ENCODE measurements around the gene ADAM15. TPM values are rescaled to one million over a fixed set of nuclear protein-coding genes. Genes with fewer than 3 reads are reported as not detected.
A peak's percentile ranks its signal among the peaks of the same experiment; 100 is the strongest.

ADAM15 gene
- total RNA-seq, 1 experiment from 2014 or later, result 41.7 TPM

- H3K4me3 ChIP-seq (ENCODE audit: low read depth in 2 of 2, low read length in 2 of 2), result peak overlapping the region; percentile 32 to 38
- H3K4me1 ChIP-seq (ENCODE audit: control insufficient read depth, insufficient read depth, low read length), result peaks cover 31% of the 10 kb centered on the region
- CTCF ChIA-PET, result interaction anchor here (0.5 to 1.5 kb wide), 12 partner anchors 15 to 204 kb away, joined by 3 to 16 read pairs (median 4); partner anchors contain the start of genes LENEP, SHC1 and ZBTB7B
- no peaks in the 10 kb centered on the region for H3K27me3 ChIP-seq (ENCODE audit: control insufficient read depth, insufficient read depth, low read length)
- H3K9me3 ChIP-seq (ENCODE audit: control insufficient read depth, insufficient read depth, low read depth, low read length), result no peaks in the 10 kb centered on the region
- DNase-seq (ENCODE audit: low read depth, low spot score) (no peak), ATAC-seq (peak; percentile 92)
- in situ Hi-C loops (cut with HindIII; ENCODE audit: low pct_unique_long_range_greater_than_20kb, low sequenced_read_pairs), result no loop called here
- no TSS peak for BruUV-seq (replicated peaks)
- POLR2A ChIA-PET, result interaction anchor here (0.6 kb wide), 1 partner anchor 15 kb away, joined by 11 read pairs; no protein-coding TSS in a partner anchor
- 0 out of 2 replicates have a peak, but pooled peaks cover 7% of the 10 kb centered on the region for H3K36me3 ChIP-seq (ENCODE audit: control insufficient read depth, insufficient read depth, low read length)
- H3K27ac ChIP-seq (ENCODE audit: low read length), result peak overlapping the region; percentile 78
- TF ChIP-seq SIN3A (IDR thresholded peaks at IDR 0.05; ENCODE audit: borderline replicate concordance, insufficient read depth, low read depth, low read length) (peak; percentile 59; the same call in 1 of the 2 replicates), REST (IDR thresholded peaks at IDR 0.05; ENCODE audit: insufficient read depth in 1 of 2, low read depth in 2 of 2, low read length in 1 of 2) (0 out of 4 replicates have a peak, but pooled peaks of 1 of the 2 experiments have one; percentile 40), CTCF (IDR thresholded peaks at IDR 0.05) (peak; percentile 100), TCF7L2 (IDR thresholded peaks at IDR 0.05; ENCODE audit: low read depth, low read length) (no peak), POLR2AphosphoS5 (IDR thresholded peaks at IDR 0.05; ENCODE audit: low read depth, low read length) (peak; percentile 80)
- intact Hi-C loops (cut with micrococcal nuclease; ENCODE audit: unreplicated experiment), result no loop called here
These were observed 33.8 kb upstream of the ADAM15 start for GRCh38 chr1:155017041-155017945.

DNA sequence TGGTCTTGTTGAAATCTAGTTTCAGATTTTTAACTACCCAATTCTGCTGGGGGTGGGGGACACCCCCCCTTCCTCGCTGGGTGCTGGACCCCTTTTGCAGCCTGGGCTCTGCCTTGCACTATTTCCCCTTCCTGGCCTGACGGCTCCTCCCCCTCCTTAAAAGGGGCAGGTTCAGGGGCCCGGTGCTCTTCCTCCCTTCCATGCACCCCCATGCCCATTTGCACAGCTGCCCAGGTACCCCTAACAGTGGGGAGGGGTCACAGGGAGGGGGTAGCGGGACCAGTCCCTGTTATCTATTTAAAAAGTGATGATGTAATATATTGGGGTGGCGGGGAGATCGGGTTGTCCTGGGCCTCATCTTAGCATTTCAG, 33.2 kb upstream of the ADAM15 start:
- Histone ChIP-seq H3K4me1 (ENCODE audit: control insufficient read depth, insufficient read depth, low read length) (peaks cover 26% of the 10 kb centered on the region), H3K27me3 (ENCODE audit: control insufficient read depth, insufficient read depth, low read length) (no peaks in the 10 kb centered on the region), H3K36me3 (ENCODE audit: control insufficient read depth, insufficient read depth, low read length) (0 out of 2 replicates have a peak, but pooled peaks cover 7% of the 10 kb centered on the region), H3K4me3 (ENCODE audit: low read depth in 2 of 2, low read length in 2 of 2) (peak overlapping the region; percentile 32 to 38), H3K27ac (ENCODE audit: low read length) (peak overlapping the region; percentile 78), H3K9me3 (ENCODE audit: control insufficient read depth, insufficient read depth, low read depth, low read length) (no peaks in the 10 kb centered on the region)
- intact Hi-C loops (cut with micrococcal nuclease; ENCODE audit: unreplicated experiment) (no loop called here), in situ Hi-C loops (cut with HindIII; ENCODE audit: low pct_unique_long_range_greater_than_20kb, low sequenced_read_pairs) (no loop called here)
- ChIA-PET POLR2A (interaction anchor here (0.6 kb wide), 1 partner anchor 14 kb away, joined by 11 read pairs; no protein-coding TSS in a partner anchor), CTCF (interaction anchor here (0.5 to 1.5 kb wide), 7 partner anchors 16 to 205 kb away, joined by 3 to 16 read pairs (median 5); partner anchors contain the start of genes SHC1 and ZBTB7B)
- no TSS peak for BruUV-seq (replicated peaks)
- no peak for TF ChIP-seq SIN3A (IDR thresholded peaks at IDR 0.05; ENCODE audit: borderline replicate concordance, insufficient read depth, low read depth, low read length)
- no peak for TF ChIP-seq REST (IDR thresholded peaks at IDR 0.05; ENCODE audit: insufficient read depth in 1 of 2, low read depth in 2 of 2, low read length in 1 of 2)
- no peak for TF ChIP-seq TCF7L2 (IDR thresholded peaks at IDR 0.05; ENCODE audit: low read depth, low read length)
- TF ChIP-seq CTCF (IDR thresholded peaks at IDR 0.05), result no peak
- no peak; the same call in 1 of the 2 replicates for TF ChIP-seq POLR2AphosphoS5 (IDR thresholded peaks at IDR 0.05; ENCODE audit: low read depth, low read length)
- no peak; the same call in 1 of the 2 replicates for ATAC-seq
- DNase-seq (ENCODE audit: low read depth, low spot score), result no peak
